ENCODE measurements around the gene SKOR1. TPM values are rescaled to one million over a fixed set of nuclear protein-coding genes. Genes with fewer than 3 reads are reported as not detected.
A peak's percentile ranks its signal among the peaks of the same experiment; 100 is the strongest.

The SKOR1 gene
- total RNA-seq, 1 experiment from 2014 or later, result 0.13 TPM

DNA sequence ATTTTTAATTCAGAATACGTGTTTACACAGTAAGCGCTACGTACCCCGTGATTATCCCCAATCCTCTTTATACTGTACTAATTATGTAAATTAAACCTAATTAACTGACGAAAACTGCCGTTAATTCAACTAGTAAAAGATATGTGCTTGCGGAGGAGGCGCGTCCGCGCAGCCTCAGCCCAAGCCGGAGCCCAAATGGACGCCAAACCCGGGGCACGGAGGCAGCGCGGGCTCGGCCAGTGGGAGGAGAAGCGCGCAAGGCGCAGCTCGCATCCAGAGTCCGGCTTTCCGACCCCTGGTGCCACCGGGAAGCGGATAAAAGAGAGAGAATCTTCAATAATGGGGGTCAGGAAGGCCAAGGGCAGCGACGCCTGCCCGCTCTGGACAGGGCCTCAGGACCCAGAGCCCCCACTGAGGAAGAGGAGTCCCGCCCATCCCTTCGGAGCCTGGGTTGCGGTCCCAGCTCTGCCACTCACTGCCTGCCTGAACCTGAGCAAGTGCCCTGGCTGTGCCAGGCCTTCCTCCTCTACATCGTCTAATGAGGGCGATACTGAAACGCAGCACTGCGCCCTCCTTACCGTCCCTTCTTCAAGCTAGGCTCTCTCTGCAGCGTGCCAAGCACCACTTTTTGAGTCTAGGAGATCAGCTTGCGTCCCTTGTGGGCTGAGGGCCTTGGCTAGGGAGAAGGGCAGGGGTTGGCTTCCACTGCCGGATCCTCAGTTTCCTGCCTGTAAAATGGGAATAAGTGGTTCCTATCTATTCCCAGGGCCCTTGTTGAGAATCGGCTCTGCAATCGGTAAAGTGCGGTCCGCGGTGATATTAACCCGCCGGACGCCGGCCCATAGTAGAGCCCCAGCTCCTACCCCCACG lies 5.0 kb upstream of the SKOR1 start:
- DNase-seq, result no peak

More for the DNA sequence above, 5.0 kb upstream of the SKOR1 start:
- H3K14ac ChIP-seq (ENCODE audit: insufficient read depth, low read length), result no peak overlapping the region
- Mint-ChIP-seq H3K36me3 (ENCODE audit: insufficient read depth in 1 of 3, low read depth in 3 of 3) (peaks cover 0 to 4% (median 0%) of the 10 kb centered on the region in 3 experiments; a peak in 3 of 7 replicates), H3K4me3 (peak overlapping the region in 1 of 2 experiments; percentile 64; a peak in 3 of 5 replicates), H3K9me3 (peaks cover 2 to 8% of the 10 kb centered on the region in 2 experiments; a peak in 4 of 5 replicates), H3K27me3 (ENCODE audit: low read depth) (peaks cover 90% of the 10 kb centered on the region), H3K27ac (no peak overlapping the region), H3K4me1 (peaks cover 19 to 45% of the 10 kb centered on the region in 2 experiments)
- H4K20me1 ChIP-seq (ENCODE audit: control insufficient read depth, insufficient read depth, insufficient read length), result peaks cover 3% of the 10 kb centered on the region
- no peak overlapping the region for H4K8ac ChIP-seq (replicated peaks; ENCODE audit: insufficient read length, low read depth, low read length)
- H2BK12ac ChIP-seq (ENCODE audit: insufficient read length, low read depth, low read length), result no peak overlapping the region
- H2AK5ac ChIP-seq (ENCODE audit: insufficient read length, low read length), result no peak overlapping the region
- H3K9ac ChIP-seq (ENCODE audit: extremely low read depth, insufficient read length, low read length), result no peak overlapping the region
- H3K9me3 ChIP-seq (ENCODE audit: control insufficient read depth, low read depth, low read length), result no peaks in the 10 kb centered on the region
- H3K56ac ChIP-seq (ENCODE audit: insufficient read length, low read depth, low read length), result no peak overlapping the region
- H2BK120ac ChIP-seq (ENCODE audit: low read depth, low read length, poor library complexity, severe bottlenecking), result no peak overlapping the region
- H3K4me1 ChIP-seq (ENCODE audit: insufficient read depth, low read length), result no peaks in the 10 kb centered on the region
- no peak overlapping the region for H2BK15ac ChIP-seq (ENCODE audit: low read depth, low read length)
- H3K23me2 ChIP-seq (ENCODE audit: insufficient read length, low read depth, low read length, poor library complexity, severe bottlenecking), result no peaks in the 10 kb centered on the region
- peak overlapping the region; percentile 1 for H3K4me2 ChIP-seq (ENCODE audit: insufficient read depth, insufficient read length, low read length)
- no peaks in the 10 kb centered on the region for H3K79me2 ChIP-seq (ENCODE audit: insufficient read depth, low read length)
- peaks cover 66% of the 10 kb centered on the region for H3K27me3 ChIP-seq (ENCODE audit: insufficient read depth, low read length)
- no peak overlapping the region for H2AFZ ChIP-seq (ENCODE audit: low read length)
- WGBS (ENCODE audit: extremely low coverage, insufficient read length, low lambda C conversion rate), result no CpG with 5 or more reads among the region's 50 CpGs
- H4K5ac ChIP-seq (ENCODE audit: insufficient read length, low read depth, low read length), result no peak overlapping the region
- no peaks in the 10 kb centered on the region for H3K79me1 ChIP-seq (ENCODE audit: insufficient read depth, low read depth, low read length, poor library complexity, severe bottlenecking)
- no peak overlapping the region for H3K18ac ChIP-seq (ENCODE audit: insufficient read length, low read depth, low read length)
- H3K27ac ChIP-seq (ENCODE audit: insufficient read length, low read depth, low read length), result no peak overlapping the region
- TF ChIP-seq, protein P1, sequence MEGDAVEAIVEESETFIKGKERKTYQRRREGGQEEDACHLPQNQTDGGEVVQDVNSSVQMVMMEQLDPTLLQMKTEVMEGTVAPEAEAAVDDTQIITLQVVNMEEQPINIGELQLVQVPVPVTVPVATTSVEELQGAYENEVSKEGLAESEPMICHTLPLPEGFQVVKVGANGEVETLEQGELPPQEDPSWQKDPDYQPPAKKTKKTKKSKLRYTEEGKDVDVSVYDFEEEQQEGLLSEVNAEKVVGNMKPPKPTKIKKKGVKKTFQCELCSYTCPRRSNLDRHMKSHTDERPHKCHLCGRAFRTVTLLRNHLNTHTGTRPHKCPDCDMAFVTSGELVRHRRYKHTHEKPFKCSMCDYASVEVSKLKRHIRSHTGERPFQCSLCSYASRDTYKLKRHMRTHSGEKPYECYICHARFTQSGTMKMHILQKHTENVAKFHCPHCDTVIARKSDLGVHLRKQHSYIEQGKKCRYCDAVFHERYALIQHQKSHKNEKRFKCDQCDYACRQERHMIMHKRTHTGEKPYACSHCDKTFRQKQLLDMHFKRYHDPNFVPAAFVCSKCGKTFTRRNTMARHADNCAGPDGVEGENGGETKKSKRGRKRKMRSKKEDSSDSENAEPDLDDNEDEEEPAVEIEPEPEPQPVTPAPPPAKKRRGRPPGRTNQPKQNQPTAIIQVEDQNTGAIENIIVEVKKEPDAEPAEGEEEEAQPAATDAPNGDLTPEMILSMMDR (conservative IDR thresholded peaks at IDR 0.05), result no peak
- no peak overlapping the region for H2BK5ac ChIP-seq (ENCODE audit: insufficient read length, low read length)
- H2BK20ac ChIP-seq (ENCODE audit: low read depth, low read length, poor library complexity, severe bottlenecking), result no peak overlapping the region
- H4K91ac ChIP-seq (ENCODE audit: insufficient read length, low read depth, low read length), result no peak overlapping the region
- no peak overlapping the region for H3K23ac ChIP-seq (ENCODE audit: insufficient read length, low read depth, low read length)
- H3T11ph ChIP-seq (ENCODE audit: low read length), result no peak overlapping the region
- H3K4ac ChIP-seq (ENCODE audit: low read depth, low read length), result no peak overlapping the region
